Lung (tissue), 12 donors: ENCODE data around the gene PCSK4. TPM values are rescaled to one million over a fixed set of nuclear protein-coding genes. Genes with fewer than 3 reads are reported as not detected.

Experiments
- ATAC-seq: fragments of 200-7000 bp; cut with Tn5 transposase; one replicate; pipeline ENCODE4 v1.9.1; 2020; ENCODE audit warnings: moderate number of reproducible peaks; ENCODE audit not compliant: insufficient read depth, low FRiP score
- DNase-seq, 3 donors: peaks; one replicate each; pipeline ENCODE4 v3.0.0-alpha.2; 2013 to 2017
- H3K27ac ChIP-seq, 2 donors: one replicate each; pipeline ENCODE4 v1.5.1; 2013; ENCODE audit warnings: mild to moderate bottlenecking in 2 of 2, moderate library complexity in 2 of 2, control low read depth in 1 of 2, inconsistent platforms in 1 of 2, low read depth in 1 of 2, low read length in 1 of 2
- H3K27me3 ChIP-seq, 3 donors: one replicate each; pipeline ENCODE4 v1.5.1; 2013; ENCODE audit warnings: low read length in 2 of 3; ENCODE audit not compliant: control insufficient read depth in 3 of 3, insufficient read depth in 3 of 3
- H3K36me3 ChIP-seq, 4 donors: one replicate each; pipeline ENCODE4 v1.5.1; 2013; ENCODE audit warnings: low read length in 4 of 4, mild to moderate bottlenecking in 1 of 4, moderate library complexity in 1 of 4; ENCODE audit not compliant: control insufficient read depth in 4 of 4, insufficient read depth in 4 of 4
- H3K4me1 ChIP-seq, 5 donors: one replicate each; pipeline ENCODE4 v1.5.1; 2013; ENCODE audit warnings: low read length in 5 of 5, mild to moderate bottlenecking in 2 of 5, moderate library complexity in 1 of 5; ENCODE audit not compliant: control insufficient read depth in 5 of 5, insufficient read depth in 5 of 5
- H3K4me3 ChIP-seq: one replicate; pipeline ENCODE4 v1.5.1; 2013; ENCODE audit warnings: mild to moderate bottlenecking, control low read depth, moderate library complexity
- H3K9ac ChIP-seq, 2 donors: one replicate each; pipeline ENCODE4 v1.5.1; 2013; ENCODE audit warnings: low read length in 2 of 2, control low read depth in 1 of 2; ENCODE audit not compliant: insufficient read depth in 1 of 2
- H3K9me3 ChIP-seq, 4 donors: one replicate each; pipeline ENCODE4 v1.5.1; 2013; ENCODE audit warnings: low read length in 3 of 4, mild to moderate bottlenecking in 1 of 4, moderate library complexity in 1 of 4; ENCODE audit not compliant: control insufficient read depth in 4 of 4, insufficient read depth in 3 of 4
- WGBS, 2 donors: extraction: QIAGEN DNeasy Blood & Tissue Kit; methylation state at CpG; one replicate each; pipeline ENCODE4 v1.1.7; 2013; 5-methylcytosine and 5-hydroxymethylcytosine counted together
- polyA plus RNA-seq, 2 donors: library from polyadenylated mRNA; stranded (reverse); fragments of 200-250 nt; gene quantifications; one replicate each; pipeline ENCODE4 v1.2.1, GENCODE V29; 2013
- total RNA-seq, 2 donors: library from RNA; depleted of rRNA in 1 of 2; stranded (reverse); fragments of >200 nt in 1 of 2; gene quantifications; one replicate each; pipeline ENCODE4 v1.2.1, GENCODE V29; 2014 to 2021
- TF ChIP-seq, protein P1 (sequence below): IDR thresholded peaks from 2 replicates; pipeline ENCODE4 v1.5.1; 2012; ENCODE audit warnings: mild to moderate bottlenecking; ENCODE audit errors: control extremely low read depth, extremely low read depth
- donor health status: control.
- donor health status: control.
- donor health status: Bipolar disorder and iron deficiency.
- donor health status: healthy.
- donor health status: DM: yes; HTN: yes; CAD: no.

The PCSK4 gene
- total and polyA plus RNA-seq, 4 donors = 2.3 to 7.9 (median 5.4) TPM

DNA sequence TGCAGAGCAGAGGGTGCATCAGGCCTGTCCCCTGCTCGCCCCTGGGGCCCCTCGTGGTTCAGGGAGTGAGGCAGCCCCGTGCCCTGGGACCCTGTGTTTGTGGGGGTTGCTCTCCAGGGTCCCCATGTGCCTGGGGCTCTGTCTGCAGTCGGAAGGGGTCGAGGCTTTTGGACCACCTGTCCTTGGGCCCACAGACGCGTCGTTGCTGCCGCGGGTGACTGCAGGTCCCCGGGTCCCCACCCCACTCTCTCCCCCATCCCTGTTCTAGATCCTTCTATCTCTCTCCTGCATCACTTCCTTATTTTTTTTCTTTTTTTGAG is 1.9 kb downstream of the PCSK4 start:
- no peak for ATAC-seq

DNA sequence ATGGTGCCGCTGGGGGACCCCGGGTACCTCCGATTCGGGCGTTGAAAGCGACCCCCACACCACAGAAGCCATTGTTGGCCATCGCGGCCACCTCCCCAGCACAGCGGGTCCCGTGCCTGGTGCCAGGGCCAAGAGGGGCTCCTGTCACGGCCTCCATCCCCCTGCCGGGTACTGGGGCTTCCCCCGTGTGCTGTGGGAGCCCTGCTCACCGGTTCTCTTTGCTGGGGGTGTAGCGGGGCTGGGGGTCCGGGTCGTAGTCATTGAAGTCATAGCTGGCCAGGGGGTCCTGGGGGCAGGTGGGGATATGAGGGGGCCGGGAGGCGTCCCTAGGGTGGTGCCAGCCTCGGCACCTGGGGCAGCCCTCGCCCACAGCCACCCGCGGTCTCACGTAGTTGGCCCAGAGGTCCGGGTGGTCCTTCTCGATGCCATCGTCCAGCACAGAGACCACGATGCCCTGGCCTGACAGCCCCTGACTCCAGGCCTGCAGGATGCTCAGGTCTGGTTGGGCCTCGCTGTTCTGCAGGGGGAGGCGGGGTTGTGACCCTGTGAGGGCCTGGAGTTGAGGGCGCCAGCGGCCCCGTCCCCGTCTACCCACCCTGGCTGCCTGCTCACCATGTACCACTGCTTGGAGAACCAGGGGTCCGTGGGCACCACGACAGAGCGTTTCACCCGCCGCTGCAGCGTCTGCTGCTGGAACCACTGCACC is 2.4 kb downstream of the PCSK4 start:
- no peak overlapping the region for H3K27ac ChIP-seq
- H3K36me3 ChIP-seq = no peaks in the 10 kb centered on the region
- peaks cover 0 to 2% (median 0%) of the 10 kb centered on the region in 4 donors for H3K9me3 ChIP-seq
- 93 to 94% methylated on average over 34 to 40 of the region's 40 CpGs for WGBS, 2 donors
- no peak overlapping the region for H3K4me3 ChIP-seq
- TF ChIP-seq, protein P1, sequence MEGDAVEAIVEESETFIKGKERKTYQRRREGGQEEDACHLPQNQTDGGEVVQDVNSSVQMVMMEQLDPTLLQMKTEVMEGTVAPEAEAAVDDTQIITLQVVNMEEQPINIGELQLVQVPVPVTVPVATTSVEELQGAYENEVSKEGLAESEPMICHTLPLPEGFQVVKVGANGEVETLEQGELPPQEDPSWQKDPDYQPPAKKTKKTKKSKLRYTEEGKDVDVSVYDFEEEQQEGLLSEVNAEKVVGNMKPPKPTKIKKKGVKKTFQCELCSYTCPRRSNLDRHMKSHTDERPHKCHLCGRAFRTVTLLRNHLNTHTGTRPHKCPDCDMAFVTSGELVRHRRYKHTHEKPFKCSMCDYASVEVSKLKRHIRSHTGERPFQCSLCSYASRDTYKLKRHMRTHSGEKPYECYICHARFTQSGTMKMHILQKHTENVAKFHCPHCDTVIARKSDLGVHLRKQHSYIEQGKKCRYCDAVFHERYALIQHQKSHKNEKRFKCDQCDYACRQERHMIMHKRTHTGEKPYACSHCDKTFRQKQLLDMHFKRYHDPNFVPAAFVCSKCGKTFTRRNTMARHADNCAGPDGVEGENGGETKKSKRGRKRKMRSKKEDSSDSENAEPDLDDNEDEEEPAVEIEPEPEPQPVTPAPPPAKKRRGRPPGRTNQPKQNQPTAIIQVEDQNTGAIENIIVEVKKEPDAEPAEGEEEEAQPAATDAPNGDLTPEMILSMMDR = no peak
- peaks cover 0 to 15% (median 0%) of the 10 kb centered on the region in 5 donors for H3K4me1 ChIP-seq
- H3K27me3 ChIP-seq = peaks cover 0 to 10% (median 0%) of the 10 kb centered on the region in 3 donors
- H3K9ac ChIP-seq = no peak overlapping the region
- ATAC-seq (no peak), DNase-seq (no peak)

More for the DNA sequence above, 1.9 kb downstream of the PCSK4 start:
- Histone ChIP-seq H3K9me3 (peaks cover 0 to 2% (median 0%) of the 10 kb centered on the region in 4 donors), H3K9ac (no peak overlapping the region), H3K4me3 (no peak overlapping the region), H3K27me3 (peaks cover 0 to 10% (median 0%) of the 10 kb centered on the region in 3 donors), H3K36me3 (no peaks in the 10 kb centered on the region), H3K4me1 (peaks cover 0 to 15% (median 0%) of the 10 kb centered on the region in 5 donors), H3K27ac (no peak overlapping the region)
- 74 to 88% methylated on average over 11 of the region's 11 CpGs for WGBS, 2 donors
- TF ChIP-seq, protein P1 = no peak
- DNase-seq = no peak

DNA sequence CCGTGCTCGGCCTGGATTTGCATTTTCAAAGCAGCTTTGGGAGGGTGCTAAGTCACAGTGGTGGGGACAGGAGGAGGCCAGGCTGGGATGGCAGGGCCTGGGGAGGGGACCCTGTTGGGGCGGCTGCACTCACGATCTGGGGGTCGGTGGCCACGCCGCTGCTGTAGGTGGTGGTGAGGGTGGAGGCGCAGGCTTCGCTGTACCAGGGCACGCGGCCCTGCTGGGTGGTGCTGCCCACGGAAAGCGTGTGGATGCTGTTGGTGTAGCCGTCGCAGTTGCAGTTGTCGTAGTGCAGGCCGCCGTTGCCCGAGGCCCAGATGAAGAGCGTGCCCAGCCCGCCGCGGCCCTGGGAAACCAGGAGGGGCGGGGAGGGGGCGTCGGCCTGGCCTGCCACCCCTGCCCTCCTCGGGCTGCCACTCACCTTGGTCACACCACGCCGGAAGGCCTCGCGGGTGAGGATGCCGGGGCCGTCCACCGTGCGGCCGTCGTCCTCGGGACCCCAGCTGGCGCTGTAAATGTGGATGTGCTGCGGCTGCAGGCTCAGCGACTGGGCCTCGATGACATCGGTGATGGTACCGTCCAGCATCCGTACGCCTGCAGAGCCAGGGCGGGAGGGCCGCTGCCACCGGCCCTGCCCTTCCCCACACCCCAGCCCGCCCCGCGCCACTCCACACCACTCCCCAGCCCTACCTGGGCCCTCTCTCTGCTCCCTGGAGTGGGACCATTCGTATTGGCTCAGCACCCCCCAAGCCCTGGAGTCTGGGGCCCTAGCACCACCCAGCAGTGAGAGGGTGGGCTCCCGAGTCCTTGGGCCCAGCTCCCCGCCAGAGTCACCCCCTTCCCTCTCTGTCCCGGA is 3.2 kb downstream of the PCSK4 start:
- WGBS, 2 donors = 95 to 96% methylated on average over 56 of the region's 56 CpGs
- DNase-seq = no peak
- H3K4me3 ChIP-seq = no peak overlapping the region
- H3K9me3 ChIP-seq = no peaks in the 10 kb centered on the region
- peaks cover 0 to 15% (median 0%) of the 10 kb centered on the region in 5 donors for H3K4me1 ChIP-seq
- no peak for ATAC-seq
- no peak overlapping the region for H3K9ac ChIP-seq
- no peak overlapping the region for H3K27ac ChIP-seq
- TF ChIP-seq, protein P1 = no peak
- H3K27me3 ChIP-seq = peaks cover 0 to 3% (median 0%) of the 10 kb centered on the region in 3 donors
- no peaks in the 10 kb centered on the region for H3K36me3 ChIP-seq
